CD4-positive, alpha-beta memory T cell (primary cell): Measurements from ENCODE around the gene PTBP2. TPM values are rescaled to one million over a fixed set of nuclear protein-coding genes. Genes with fewer than 3 reads are reported as not detected.
A peak's percentile ranks its signal among the peaks of the same experiment; 100 is the strongest.
"Not testable (repeated sequence)": the region's sequence is repeated elsewhere in the genome, so short reads cannot be mapped to it uniquely, and the experiment has no call there.

Experiments used
- CTCF ChIA-PET: fragments of 350-600 bp; sonication (Branson Sonifier 250); formaldehyde crosslinking; loops from one replicate; lab custom pipeline; 2021; ENCODE audit warnings: inconsistent platforms; ENCODE audit not compliant: partially characterized antibody; lab: Charles Lee
- POLR2A ChIA-PET: fragments of 350-600 bp; sonication (Branson Sonifier 250); formaldehyde crosslinking; loops from one replicate; lab custom pipeline; 2021; ENCODE audit not compliant: partially characterized antibody; lab: Charles Lee
- DNase-seq, 5 donors: peaks; one replicate each; pipeline versions ENCODE4 v3.0.0 to v3.0.0-alpha.2; 2020 to 2022; ENCODE audit warnings: mixed read lengths in 1 of 5
- H3K27ac ChIP-seq: one replicate; pipeline ENCODE4 v1.7.0; 2013; ENCODE audit warnings: low read depth, low read length
- H3K27me3 ChIP-seq: 2 replicates; pipeline ENCODE4 v1.7.0; 2013; ENCODE audit warnings: mild to moderate bottlenecking, low read length, moderate library complexity; ENCODE audit not compliant: insufficient read depth
- H3K36me3 ChIP-seq: 2 replicates; pipeline ENCODE4 v1.7.0; 2013; ENCODE audit warnings: mild to moderate bottlenecking, low read length, moderate library complexity; ENCODE audit not compliant: insufficient read depth
- H3K4me1 ChIP-seq: 2 replicates; pipeline ENCODE4 v1.7.0; 2013; ENCODE audit warnings: mild to moderate bottlenecking, low read length, moderate library complexity; ENCODE audit not compliant: insufficient read depth
- H3K4me3 ChIP-seq, 2 donors: one replicate each; pipeline ENCODE4 v1.7.0; 2013; ENCODE audit warnings: low read length in 2 of 2, mild to moderate bottlenecking in 1 of 2
- H3K9me3 ChIP-seq, 2 donors: one replicate each; pipeline ENCODE4 v1.7.0; 2013; ENCODE audit warnings: low read length in 2 of 2, control low read depth in 1 of 2; ENCODE audit not compliant: control insufficient read depth in 1 of 2
- H3K27ac Mint-ChIP-seq, 7 donors: one replicate each; pipeline ENCODE4 v1.8.0; 2020 to 2021; ENCODE audit warnings: mixed read lengths in 7 of 7, mild to moderate bottlenecking in 6 of 7, inconsistent platforms in 3 of 7, moderate library complexity in 3 of 7
- H3K27me3 Mint-ChIP-seq, 2 donors: one replicate each; pipeline ENCODE4 v1.8.0; 2020 to 2021; ENCODE audit warnings: mixed read lengths in 2 of 2
- H3K36me3 Mint-ChIP-seq, 2 donors: one replicate each; pipeline ENCODE4 v1.8.0; 2020 to 2021; ENCODE audit warnings: mixed read lengths in 2 of 2, inconsistent platforms in 1 of 2, mild to moderate bottlenecking in 1 of 2
- H3K4me1 Mint-ChIP-seq, 4 donors: one replicate each; pipeline ENCODE4 v1.8.0; 2020 to 2021; ENCODE audit warnings: mixed read lengths in 4 of 4, mild to moderate bottlenecking in 1 of 4
- H3K4me3 Mint-ChIP-seq, 8 donors: one replicate each; pipeline ENCODE4 v1.8.0; 2020 to 2021; ENCODE audit warnings: mixed read lengths in 8 of 8, mild to moderate bottlenecking in 7 of 8, moderate library complexity in 6 of 8, inconsistent platforms in 3 of 8
- H3K9me3 Mint-ChIP-seq, 8 donors: one replicate each; pipeline ENCODE4 v1.8.0; 2020 to 2021; ENCODE audit warnings: mixed read lengths in 8 of 8, mild to moderate bottlenecking in 5 of 8, inconsistent platforms in 3 of 8, moderate library complexity in 1 of 8
- intact Hi-C: fragments of 100-400 bp; cut with micrococcal nuclease; formaldehyde crosslinking; loops from one replicate; pipeline ENCODE4 v1.15.1; 2023
- polyA plus RNA-seq, 2 donors: library from polyadenylated mRNA; unstranded; fragments of 300-500 nt; fragmentation: Illumina TruSeq; gene quantifications; one replicate each; pipeline ENCODE4 v1.2.3, GENCODE V29; 2021
- total RNA-seq, 2 experiments: library from RNA; stranded (reverse); gene quantifications; one replicate each; pipeline ENCODE4 v1.2.3, GENCODE V29; 2021

The PTBP2 gene
- total and polyA plus RNA-seq, 4 experiments from 2014 or later: 1.5 to 21.0 (median 11.8) TPM

DNA sequence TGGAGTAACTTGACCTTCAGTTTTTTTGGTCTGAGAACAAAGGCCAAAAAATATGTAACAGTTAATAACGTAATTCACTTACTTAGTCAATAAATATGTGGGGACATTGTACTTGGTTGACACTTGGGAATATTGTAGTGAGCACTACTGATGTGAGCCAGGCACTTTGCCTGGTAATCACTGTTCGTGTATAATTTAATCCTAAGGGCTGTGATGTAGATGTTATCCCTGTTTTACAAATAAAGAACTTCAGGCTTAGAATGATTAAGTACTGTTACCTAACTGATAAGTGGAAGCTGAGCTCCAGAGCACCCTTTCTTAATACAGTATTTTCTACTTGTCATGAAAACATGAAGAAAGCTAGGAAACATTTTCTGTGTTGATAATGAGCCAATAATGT lies 28.0 kb downstream of the PTBP2 start:
- H3K9me3 ChIP-seq: no peaks in the 10 kb centered on the region
- H3K36me3 ChIP-seq: peaks cover 14% of the 10 kb centered on the region
- H3K27me3 ChIP-seq: no peaks in the 10 kb centered on the region
- Mint-ChIP-seq H3K4me3 (no peak overlapping the region), H3K36me3 (peaks cover 46% of the 10 kb centered on the region in 2 donors), H3K27ac (peak overlapping the region in 1 of 7 donors; percentile 70), H3K9me3 (peaks cover 0 to 2% (median 0%) of the 10 kb centered on the region in 8 donors), H3K27me3 (no peaks in the 10 kb centered on the region), H3K4me1 (peaks cover 29 to 39% (median 37%) of the 10 kb centered on the region in 4 donors)
- no peak overlapping the region for H3K4me3 ChIP-seq
- intact Hi-C loops: no loop called here
- H3K4me1 ChIP-seq: peaks cover 8% of the 10 kb centered on the region
- ChIA-PET CTCF (no interaction called here), POLR2A (no interaction called here)
- DNase-seq: no peak
- no peak overlapping the region for H3K27ac ChIP-seq

DNA sequence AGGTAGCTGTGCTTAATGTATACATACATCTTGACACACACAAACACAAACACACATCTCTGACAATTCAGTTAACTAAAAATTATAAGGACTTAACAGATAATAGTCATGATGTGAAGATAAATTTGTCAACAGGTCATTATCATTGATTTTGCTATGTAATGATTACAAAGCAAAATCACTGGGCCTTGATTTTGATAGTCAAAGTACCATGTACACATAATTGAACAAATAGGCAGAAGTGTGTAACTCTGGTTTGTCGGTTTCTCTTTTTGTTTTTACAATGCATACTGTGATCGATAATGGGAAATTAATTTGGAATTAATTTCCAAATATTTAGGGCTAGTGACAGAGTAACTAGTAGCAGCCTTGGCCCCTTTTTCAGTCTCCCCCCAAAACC lies 30.8 kb downstream of the PTBP2 start:
- ChIA-PET POLR2A (no interaction called here), CTCF (no interaction called here)
- Histone ChIP-seq H3K27ac (no peak overlapping the region), H3K4me1 (no peaks in the 10 kb centered on the region), H3K4me3 (no peak overlapping the region), H3K36me3 (peaks cover 15% of the 10 kb centered on the region), H3K9me3 (no peaks in the 10 kb centered on the region), H3K27me3 (no peaks in the 10 kb centered on the region)
- H3K4me3 Mint-ChIP-seq: no peak overlapping the region
- H3K36me3 Mint-ChIP-seq: peaks cover 65 to 69% of the 10 kb centered on the region in 2 donors
- intact Hi-C loops: no loop called here
- H3K4me1 Mint-ChIP-seq: peaks cover 21 to 30% (median 28%) of the 10 kb centered on the region in 4 donors
- H3K27ac Mint-ChIP-seq: no peak overlapping the region
- no peak for DNase-seq
- H3K27me3 Mint-ChIP-seq: no peaks in the 10 kb centered on the region
- peaks cover 0 to 2% (median 0%) of the 10 kb centered on the region in 8 donors for H3K9me3 Mint-ChIP-seq

DNA sequence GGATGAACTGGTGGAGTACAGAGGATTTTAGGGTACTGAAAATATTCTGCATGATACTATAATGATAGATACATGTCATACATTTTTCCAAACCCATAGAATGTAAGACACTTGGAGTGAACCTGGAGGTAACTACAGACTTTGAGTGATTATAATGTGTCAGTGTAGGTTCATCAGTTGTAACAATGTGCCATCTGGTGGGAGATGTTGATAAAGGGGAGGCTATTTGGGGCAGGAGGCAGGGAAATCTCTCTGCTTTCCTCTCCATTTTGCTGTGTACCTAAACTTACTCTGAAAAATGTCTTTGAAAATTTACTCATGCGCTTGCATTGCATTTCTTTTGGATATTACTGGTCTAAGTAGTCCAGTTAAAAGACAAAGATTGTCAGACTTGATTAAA lies 35.2 kb downstream of the PTBP2 start:
- POLR2A ChIA-PET: no interaction called here
- H3K36me3 Mint-ChIP-seq: peaks cover 66 to 79% of the 10 kb centered on the region in 2 donors

GRCh38 chr1:96762586-96762985 lies 41.0 kb downstream of the PTBP2 start:
- POLR2A ChIA-PET, H3K27ac ChIP-seq, H3K4me1 ChIP-seq, DNase-seq, H3K27me3 Mint-ChIP-seq, H3K9me3 Mint-ChIP-seq, H3K4me3 ChIP-seq, H3K27ac Mint-ChIP-seq, intact Hi-C loops, H3K27me3 ChIP-seq, CTCF ChIA-PET, H3K4me3 Mint-ChIP-seq, H3K9me3 ChIP-seq, H3K36me3 ChIP-seq: not testable (repeated sequence)
- Mint-ChIP-seq H3K4me1 (peaks cover 0 to 13% (median 11%) of the 10 kb centered on the region in 4 donors), H3K36me3 (peaks cover 18 to 32% of the 10 kb centered on the region in 2 donors)

More for the DNA sequence above, 35.2 kb downstream of the PTBP2 start:
- peaks cover 15% of the 10 kb centered on the region for H3K36me3 ChIP-seq
- H3K4me1 ChIP-seq: no peaks in the 10 kb centered on the region
- H3K27ac ChIP-seq: no peak overlapping the region
- H3K27me3 ChIP-seq: no peaks in the 10 kb centered on the region
- DNase-seq: no peak
- intact Hi-C loops: no loop called here
- H3K9me3 ChIP-seq: no peaks in the 10 kb centered on the region
- Mint-ChIP-seq H3K27ac (no peak overlapping the region), H3K27me3 (no peaks in the 10 kb centered on the region), H3K4me1 (peaks cover 0 to 14% (median 10%) of the 10 kb centered on the region in 4 donors), H3K4me3 (no peak overlapping the region), H3K9me3 (peaks cover 0 to 7% (median under 1%) of the 10 kb centered on the region in 8 donors)
- CTCF ChIA-PET: no interaction called here
- no peak overlapping the region for H3K4me3 ChIP-seq

DNA sequence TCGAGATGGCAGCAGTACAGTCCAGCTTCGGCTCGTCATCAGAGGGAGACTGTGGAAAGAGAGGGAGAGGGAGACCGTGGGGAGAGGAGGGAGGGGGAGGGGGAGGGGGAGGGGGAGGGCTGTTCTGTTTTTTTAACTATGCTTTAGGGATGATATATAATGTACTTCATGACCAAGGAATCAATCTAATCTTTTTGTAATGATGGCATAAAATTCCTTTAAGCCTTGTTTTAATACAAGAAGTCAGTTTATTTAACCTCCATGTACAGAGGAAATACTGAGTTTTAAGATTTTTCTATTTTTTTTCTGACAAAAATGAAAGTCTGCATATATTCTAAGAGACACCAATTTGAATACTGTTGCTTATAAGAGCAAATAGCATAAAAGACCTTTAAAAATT lies 41.9 kb downstream of the PTBP2 start:
- ChIA-PET CTCF (no interaction called here), POLR2A (no interaction called here)
- intact Hi-C loops: no loop called here
- no peaks in the 10 kb centered on the region for H3K27me3 ChIP-seq
- Mint-ChIP-seq H3K36me3 (peaks cover 16 to 29% of the 10 kb centered on the region in 2 donors), H3K27ac (no peak overlapping the region), H3K4me1 (peaks cover 0 to 15% (median 12%) of the 10 kb centered on the region in 4 donors), H3K27me3 (no peaks in the 10 kb centered on the region), H3K9me3 (peaks cover 0 to 7% (median under 1%) of the 10 kb centered on the region in 8 donors), H3K4me3 (no peak overlapping the region)
- no peak for DNase-seq
- H3K4me1 ChIP-seq: no peaks in the 10 kb centered on the region
- no peaks in the 10 kb centered on the region for H3K9me3 ChIP-seq
- no peaks in the 10 kb centered on the region for H3K36me3 ChIP-seq
- no peak overlapping the region for H3K27ac ChIP-seq
- H3K4me3 ChIP-seq: no peak overlapping the region

DNA sequence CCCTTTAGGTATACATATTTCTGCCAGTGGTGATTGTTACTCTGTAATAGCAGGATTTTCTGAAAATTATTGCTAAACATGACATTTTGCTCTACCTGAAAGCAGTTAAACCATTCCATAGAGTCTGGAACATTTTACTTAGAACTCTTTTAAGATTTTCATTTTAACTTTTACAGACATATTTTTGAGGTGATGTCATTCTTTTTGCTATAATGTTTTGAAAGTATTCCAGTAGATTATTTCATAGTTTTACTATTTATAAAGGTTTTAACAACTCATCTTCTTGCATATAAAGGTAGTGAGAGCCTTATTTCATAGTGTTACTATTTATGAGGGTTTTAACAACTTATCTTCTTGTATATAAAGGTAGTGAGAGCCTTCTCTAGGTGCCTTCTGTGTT lies 42.9 kb downstream of the PTBP2 start:
- ChIA-PET POLR2A (no interaction called here), CTCF (no interaction called here)
- Histone ChIP-seq H3K27me3 (no peaks in the 10 kb centered on the region), H3K4me3 (no peak overlapping the region), H3K9me3 (no peaks in the 10 kb centered on the region), H3K36me3 (no peaks in the 10 kb centered on the region), H3K4me1 (no peaks in the 10 kb centered on the region), H3K27ac (no peak overlapping the region)
- Mint-ChIP-seq H3K27ac (no peak overlapping the region), H3K9me3 (peaks cover 0 to 7% (median under 1%) of the 10 kb centered on the region in 8 donors), H3K4me3 (no peak overlapping the region), H3K36me3 (peaks cover 13 to 20% of the 10 kb centered on the region in 2 donors), H3K27me3 (no peaks in the 10 kb centered on the region), H3K4me1 (peaks cover 0 to 15% (median 12%) of the 10 kb centered on the region in 4 donors)
- DNase-seq: no peak
- intact Hi-C loops: no loop called here

- peaks cover 0 to 8% (median 5%) of the 10 kb centered on the region in 4 donors for H3K4me1 Mint-ChIP-seq
- POLR2A ChIA-PET: no interaction called here
- Histone ChIP-seq H3K36me3 (no peaks in the 10 kb centered on the region), H3K9me3 (no peaks in the 10 kb centered on the region), H3K27me3 (no peaks in the 10 kb centered on the region), H3K4me1 (no peaks in the 10 kb centered on the region), H3K27ac (no peak overlapping the region), H3K4me3 (no peak overlapping the region)
- CTCF ChIA-PET: interaction anchor here (0.8 kb wide), 1 partner anchor 48 kb away, joined by 3 read pairs; no protein-coding TSS in a partner anchor
- no peak for DNase-seq
- no peaks in the 10 kb centered on the region for H3K27me3 Mint-ChIP-seq
- no peak overlapping the region for H3K27ac Mint-ChIP-seq
- peaks cover 0 to 1% (median 0%) of the 10 kb centered on the region in 8 donors for H3K9me3 Mint-ChIP-seq
- peaks cover 30 to 36% of the 10 kb centered on the region in 2 donors for H3K36me3 Mint-ChIP-seq
- intact Hi-C loops: no loop called here
- no peak overlapping the region for H3K4me3 Mint-ChIP-seq
These were observed 50.3 kb downstream of the PTBP2 start for GRCh38 chr1:96771847-96772246.
